Stomach (tissue), 9 donors: ENCODE measurements around the gene AOC1. TPM values are rescaled to one million over a fixed set of nuclear protein-coding genes. Genes with fewer than 3 reads are reported as not detected.
A peak's percentile ranks its signal among the peaks of the same experiment; 100 is the strongest.

Experiments
- DNase-seq, 2 donors: peaks; one replicate each; pipeline versions ENCODE4 v3.0.0 to v3.0.0-alpha.2; 2013 to 2019
- H3K27ac ChIP-seq, 5 donors: fragments of 200-600 bp in 4 of 5; sonication (generic) in 4 of 5; one replicate each; pipeline ENCODE4 v1.5.1; 2013 to 2019; ENCODE audit warnings: mild to moderate bottlenecking in 1 of 5, moderate library complexity in 1 of 5
- H3K27me3 ChIP-seq, 3 donors: fragments of 200-600 bp; sonication (generic); one replicate each; pipeline ENCODE4 v1.5.1; 2017 to 2019; ENCODE audit warnings: mixed run types in 1 of 3
- H3K36me3 ChIP-seq, 4 donors: fragments of 200-600 bp; sonication (generic); 1 replicate in 3 of 4; 2 replicates in 1 of 4; pipeline ENCODE4 v1.5.1; 2016 to 2019
- H3K4me1 ChIP-seq, 4 donors: fragments of 200-600 bp; sonication (generic); one replicate each; pipeline ENCODE4 v1.5.1; 2016 to 2019
- H3K4me3 ChIP-seq, 4 donors: fragments of 200-600 bp; sonication (generic) in 3 of 4; one replicate each; pipeline ENCODE4 v1.5.1; 2016 to 2019; ENCODE audit warnings: mild to moderate bottlenecking in 1 of 4
- H3K9me3 ChIP-seq, 4 donors: fragments of 200-600 bp; sonication (generic); one replicate each; pipeline ENCODE4 v1.5.1; 2016 to 2019
- CTCF ChIP-seq, 7 experiments: fragments of 450-650 bp in 4 of 7; fragments of 200-600 bp in 3 of 7; sonication (generic) in 3 of 7; IDR thresholded peaks; one replicate each; pipeline ENCODE4 v1.5.1; 2016 to 2019; ENCODE audit warnings: antibody characterized with exemption in 7 of 7, control low read depth in 2 of 7, mild to moderate bottlenecking in 1 of 7
- EP300 ChIP-seq: sonication (generic); formaldehyde crosslinking; IDR thresholded peaks from one replicate; pipeline ENCODE4 v1.6.1; 2017; ENCODE audit warnings: antibody characterized with exemption
- POLR2A ChIP-seq, 4 donors: fragments of 450-650 bp; IDR thresholded peaks; one replicate each; pipeline ENCODE4 v1.6.1; 2016; ENCODE audit warnings: antibody characterized with exemption in 4 of 4, control low read depth in 2 of 4, mild to moderate bottlenecking in 1 of 4, moderate library complexity in 1 of 4
- POLR2AphosphoS5 ChIP-seq, 3 donors: sonication (generic); formaldehyde crosslinking; IDR thresholded peaks; one replicate each; pipeline ENCODE4 v1.6.1; 2016; ENCODE audit warnings: antibody characterized with exemption in 3 of 3
- WGBS, 5 donors: extraction: QIAGEN DNeasy Blood & Tissue Kit in 3 of 5; methylation state at CpG; one replicate each; pipeline versions ENCODE4 v1.1.5 to v1.1.7; 2013 to 2018; 5-methylcytosine and 5-hydroxymethylcytosine counted together
- intact Hi-C: fragments of 100-400 bp; cut with DNase I; formaldehyde crosslinking; loops from one replicate; pipeline ENCODE4 v1.15.1; 2023; ENCODE audit warnings: low total_unique reads
- polyA plus RNA-seq, 3 donors: library from polyadenylated mRNA; stranded (reverse); fragments of 200-250 nt; gene quantifications; one replicate each; pipeline ENCODE4 v1.2.3, GENCODE V29; 2013
- total RNA-seq, 5 donors: library from RNA; depleted of rRNA; stranded (reverse); fragments of >200 nt; gene quantifications; one replicate each; pipeline versions ENCODE4 v1.1.0 to v1.2.3, GENCODE V29; 2014 to 2016
- donor health status: healthy with polysubstance abuse.
- donor health status: Bipolar disorder and iron deficiency.
- donor health status: healthy.

Gene AOC1
- total and polyA plus RNA-seq, 8 donors: 0.31 to 105 (median 1.0) TPM; not detected in 2

- intact Hi-C loops: no loop called here
- H3K4me3 ChIP-seq: no peak overlapping the region
- no peak for DNase-seq
- no peaks in the 10 kb centered on the region for H3K4me1 ChIP-seq
- no peak overlapping the region for H3K27ac ChIP-seq
- peaks cover 0 to 26% (median 0%) of the 10 kb centered on the region in 3 donors for H3K27me3 ChIP-seq
- no peaks in the 10 kb centered on the region for H3K9me3 ChIP-seq
- TF ChIP-seq POLR2A (IDR thresholded peaks at IDR 0.05) (no peak), EP300 (no peak), POLR2AphosphoS5 (IDR thresholded peaks at IDR 0.05) (no peak), CTCF (IDR thresholded peaks at IDR 0.05) (no peak)
- 94 to 96% (median 95%) methylated on average over 26 to 43 of the region's 43 CpGs for WGBS, 5 donors
- no peaks in the 10 kb centered on the region for H3K36me3 ChIP-seq
Measured at GRCh38 chr7:150857276-150858055, 5.1 kb downstream of the AOC1 start.

GRCh38 chr7:150858236-150859197 lies 6.2 kb downstream of the AOC1 start:
- TF ChIP-seq EP300 (no peak), POLR2AphosphoS5 (IDR thresholded peaks at IDR 0.05) (no peak), CTCF (IDR thresholded peaks at IDR 0.05) (no peak), POLR2A (IDR thresholded peaks at IDR 0.05) (no peak)
- Histone ChIP-seq H3K36me3 (no peaks in the 10 kb centered on the region), H3K27ac (no peak overlapping the region), H3K27me3 (peaks cover 0 to 19% (median 0%) of the 10 kb centered on the region in 3 donors), H3K4me3 (no peak overlapping the region), H3K9me3 (no peaks in the 10 kb centered on the region), H3K4me1 (no peaks in the 10 kb centered on the region)
- WGBS, 5 donors: 66 to 88% (median 84%) methylated on average over 7 to 17 of the region's 18 CpGs
- intact Hi-C loops: no loop called here
- DNase-seq: no peak

GRCh38 chr7:150860291-150860977 lies 8.1 kb downstream of the AOC1 start:
- Histone ChIP-seq H3K36me3 (no peaks in the 10 kb centered on the region), H3K9me3 (no peaks in the 10 kb centered on the region), H3K27ac (no peak overlapping the region), H3K4me3 (no peak overlapping the region), H3K4me1 (no peaks in the 10 kb centered on the region), H3K27me3 (peaks cover 0 to 10% (median 0%) of the 10 kb centered on the region in 3 donors)
- no peak for TF ChIP-seq EP300
- TF ChIP-seq CTCF (IDR thresholded peaks at IDR 0.05): no peak
- TF ChIP-seq POLR2AphosphoS5 (IDR thresholded peaks at IDR 0.05): no peak
- no peak for TF ChIP-seq POLR2A (IDR thresholded peaks at IDR 0.05)
- 64 to 75% (median 68%) methylated on average over 14 of the region's 14 CpGs for WGBS, 5 donors
- intact Hi-C loops: loop anchor here (10.0 kb wide), 1 partner anchor 86 kb away; no protein-coding TSS in a partner anchor
- DNase-seq: peak in 1 of 2 donors; percentile 24

DNA sequence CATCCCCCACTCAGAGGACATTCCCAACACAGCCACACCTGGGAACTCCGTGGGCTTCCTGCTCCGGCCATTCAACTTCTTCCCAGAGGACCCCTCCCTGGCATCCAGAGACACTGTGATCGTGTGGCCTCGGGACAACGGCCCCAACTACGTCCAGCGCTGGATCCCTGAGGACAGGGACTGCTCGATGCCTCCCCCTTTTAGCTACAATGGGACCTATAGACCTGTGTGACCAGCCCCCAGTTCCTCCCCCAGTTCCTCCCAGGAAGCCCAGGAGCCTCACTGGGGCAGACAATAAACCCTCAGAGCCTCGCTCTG lies 8.6 kb downstream of the AOC1 start:
- WGBS, 5 donors: 68 to 79% (median 71%) methylated on average over 7 to 9 of the region's 9 CpGs
- H3K4me1 ChIP-seq: no peaks in the 10 kb centered on the region
- peaks cover 0 to 10% (median 0%) of the 10 kb centered on the region in 3 donors for H3K27me3 ChIP-seq
- TF ChIP-seq POLR2AphosphoS5 (IDR thresholded peaks at IDR 0.05) (no peak), EP300 (no peak), POLR2A (IDR thresholded peaks at IDR 0.05) (no peak), CTCF (IDR thresholded peaks at IDR 0.05) (no peak)
- no peak for DNase-seq
- no peaks in the 10 kb centered on the region for H3K36me3 ChIP-seq
- no peak overlapping the region for H3K27ac ChIP-seq
- intact Hi-C loops: loop anchor here (10.0 kb wide), 1 partner anchor 86 kb away; no protein-coding TSS in a partner anchor
- no peak overlapping the region for H3K4me3 ChIP-seq
- H3K9me3 ChIP-seq: no peaks in the 10 kb centered on the region
